Activated T-helper 17 cell treated with anti-CD3 and anti-CD28 coated beads, Interleukin-2, amount 50 U/mL, for 72 hours (primary cell): ENCODE measurements around the gene CD163L1. TPM values are rescaled to one million over a fixed set of nuclear protein-coding genes. Genes with fewer than 3 reads are reported as not detected.

Source experiments
- ATAC-seq: fragments of 150-1000 bp; cut with Tn5 transposase; replicated peaks from 2 replicates; pipeline ENCODE4 v1.10.0; 2021; ENCODE audit warnings: mild to moderate bottlenecking, moderate library complexity
- H3K27ac Mint-ChIP-seq: one replicate; pipeline ENCODE4 v1.8.0; 2022; ENCODE audit warnings: mixed read lengths
- H3K27me3 Mint-ChIP-seq: one replicate; pipeline ENCODE4 v1.8.0; 2022; ENCODE audit warnings: mixed read lengths
- H3K36me3 Mint-ChIP-seq: one replicate; pipeline ENCODE4 v1.8.0; 2022; ENCODE audit warnings: low read depth, mild to moderate bottlenecking, mixed read lengths
- H3K4me1 Mint-ChIP-seq: one replicate; pipeline ENCODE4 v1.8.0; 2022; ENCODE audit warnings: mixed read lengths
- H3K4me3 Mint-ChIP-seq: one replicate; pipeline ENCODE4 v1.8.0; 2022; ENCODE audit warnings: mild to moderate bottlenecking, mixed read lengths
- H3K9me3 Mint-ChIP-seq: one replicate; pipeline ENCODE4 v1.8.0; 2022; ENCODE audit warnings: mixed read lengths
- total RNA-seq, 2 donors: library from RNA; stranded (reverse); gene quantifications; one replicate each; pipeline ENCODE4 v1.2.3, GENCODE V29; 2022

The CD163L1 gene
- not detected for total RNA-seq

DNA sequence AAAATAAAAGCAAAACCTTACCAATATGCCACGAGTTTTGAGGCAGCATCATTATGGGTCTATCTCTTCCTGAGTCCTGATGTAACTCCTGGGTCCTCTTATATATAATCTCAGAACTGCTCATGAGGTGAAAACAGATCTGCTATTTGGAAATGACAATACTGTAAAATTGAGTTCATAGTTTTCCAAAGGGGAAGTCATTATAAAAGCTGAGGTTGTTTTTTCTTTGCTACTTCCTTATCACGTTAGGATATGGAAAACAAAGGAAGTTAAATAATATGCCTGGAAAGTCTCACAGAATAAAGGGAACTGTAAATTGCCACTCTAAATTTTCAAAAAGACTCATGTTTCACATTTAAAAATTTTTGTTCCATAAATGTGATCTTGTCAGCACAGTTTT lies at the start of gene CD163L1:
TSS of gene CD163L1 (minus strand) at position 78 of the 400 bp plus-strand sequence. CDS start at position 52, 26 bp downstream.
- Mint-ChIP-seq H3K9me3 (no peaks in the 10 kb centered on the region), H3K27me3 (peaks cover 33% of the 10 kb centered on the region), H3K36me3 (no peaks in the 10 kb centered on the region), H3K27ac (no peak within 1 kb of the TSS), H3K4me1 (no peaks in the 10 kb centered on the region), H3K4me3 (no peak within 1 kb of the TSS)
- ATAC-seq, result no peak

DNA sequence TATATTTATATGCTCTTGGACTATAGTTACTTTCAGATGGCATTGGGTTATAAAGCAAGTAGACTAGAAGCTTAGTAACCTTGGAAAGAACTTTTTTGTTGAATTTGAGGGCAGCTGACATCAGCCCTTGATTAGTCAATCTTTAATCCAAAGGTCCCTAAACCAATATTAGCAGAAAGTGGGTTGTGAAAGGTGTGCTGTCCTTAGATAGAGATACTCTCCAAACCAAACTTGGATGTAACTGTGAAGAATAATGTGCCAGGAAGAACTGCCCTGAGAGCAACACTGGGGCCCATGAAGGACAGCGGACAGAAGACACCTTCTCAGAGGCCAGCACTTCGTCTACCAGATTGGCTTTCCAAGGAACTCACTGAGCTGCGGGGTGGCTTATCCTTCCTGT lies 49.1 kb upstream of the CD163L1 start:
- Mint-ChIP-seq H3K4me1 (no peaks in the 10 kb centered on the region), H3K27me3 (peaks cover 29% of the 10 kb centered on the region), H3K36me3 (no peaks in the 10 kb centered on the region), H3K9me3 (no peaks in the 10 kb centered on the region), H3K27ac (no peak overlapping the region), H3K4me3 (no peak overlapping the region)
- ATAC-seq, result no peak

DNA sequence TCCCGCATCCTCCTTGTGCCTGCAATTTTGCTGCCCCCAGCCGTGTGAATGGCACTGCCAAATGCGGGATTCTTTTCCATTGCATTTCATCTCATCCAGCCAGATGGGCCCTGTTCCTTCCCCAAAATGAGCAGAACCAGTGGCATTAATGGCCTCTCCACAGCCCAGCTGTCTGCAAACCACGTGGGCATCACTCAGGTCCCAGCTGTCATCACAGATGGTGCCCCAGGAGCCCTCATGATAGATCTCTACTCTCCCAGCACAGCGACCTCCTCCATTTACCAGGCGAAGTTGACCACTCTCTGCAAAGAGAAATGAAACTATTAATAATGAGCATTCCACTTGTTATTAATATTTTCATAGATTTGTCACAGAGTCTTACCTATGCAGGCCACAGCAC lies 42.6 kb upstream of the CD163L1 start:
- Mint-ChIP-seq H3K4me3 (no peak overlapping the region), H3K36me3 (no peaks in the 10 kb centered on the region), H3K27ac (no peak overlapping the region), H3K27me3 (peaks cover 6% of the 10 kb centered on the region), H3K9me3 (no peaks in the 10 kb centered on the region), H3K4me1 (no peaks in the 10 kb centered on the region)
- ATAC-seq, result no peak

DNA sequence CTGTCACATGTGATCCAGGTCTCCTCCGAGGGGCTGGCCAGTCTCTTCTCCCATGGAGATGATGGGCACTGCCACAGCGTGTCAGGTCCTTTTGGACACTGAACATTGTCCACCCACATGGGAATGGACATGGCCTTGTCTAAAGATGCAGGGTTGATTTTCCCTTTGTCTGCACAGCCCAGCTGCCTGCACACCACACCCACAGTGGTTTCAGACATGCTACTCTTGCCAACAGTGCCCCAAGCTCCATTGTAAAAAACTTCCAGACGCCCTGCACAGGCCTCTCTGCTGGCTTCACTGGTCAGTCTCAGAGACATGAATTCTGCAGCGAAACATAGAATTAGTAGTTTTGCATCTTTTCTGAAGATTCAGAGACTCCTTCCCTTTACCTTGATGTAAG lies 41.1 kb upstream of the CD163L1 start:
- no peaks in the 10 kb centered on the region for H3K4me1 Mint-ChIP-seq
- no peak overlapping the region for H3K4me3 Mint-ChIP-seq
- no peaks in the 10 kb centered on the region for H3K9me3 Mint-ChIP-seq
- H3K36me3 Mint-ChIP-seq, result no peaks in the 10 kb centered on the region
- H3K27me3 Mint-ChIP-seq, result peaks cover 6% of the 10 kb centered on the region
- H3K27ac Mint-ChIP-seq, result no peak overlapping the region
- no peak for ATAC-seq

DNA sequence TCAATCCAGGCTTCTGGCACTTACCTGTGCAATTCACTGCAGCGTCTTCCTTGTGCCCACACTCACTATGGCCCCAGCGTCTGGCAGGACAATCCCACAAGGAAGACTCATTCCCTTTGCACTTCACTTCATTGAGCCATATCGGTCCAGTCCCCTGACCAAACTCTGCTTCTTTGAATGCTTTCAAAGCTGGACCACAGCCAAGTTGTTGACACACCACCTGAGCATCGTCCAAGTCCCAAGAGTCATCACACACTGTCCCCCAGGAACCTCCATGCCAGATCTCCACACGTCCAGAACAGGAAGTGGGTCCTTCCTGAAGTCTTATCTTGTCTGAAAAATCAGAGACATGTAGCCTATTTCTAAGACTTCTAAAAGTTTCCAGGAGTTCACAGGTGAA lies 39.4 kb upstream of the CD163L1 start:
- peaks cover 6% of the 10 kb centered on the region for H3K27me3 Mint-ChIP-seq
- H3K36me3 Mint-ChIP-seq, result no peaks in the 10 kb centered on the region
- no peak overlapping the region for H3K27ac Mint-ChIP-seq
- H3K4me1 Mint-ChIP-seq, result no peaks in the 10 kb centered on the region
- H3K9me3 Mint-ChIP-seq, result no peaks in the 10 kb centered on the region
- ATAC-seq, result no peak
- H3K4me3 Mint-ChIP-seq, result no peak overlapping the region

DNA sequence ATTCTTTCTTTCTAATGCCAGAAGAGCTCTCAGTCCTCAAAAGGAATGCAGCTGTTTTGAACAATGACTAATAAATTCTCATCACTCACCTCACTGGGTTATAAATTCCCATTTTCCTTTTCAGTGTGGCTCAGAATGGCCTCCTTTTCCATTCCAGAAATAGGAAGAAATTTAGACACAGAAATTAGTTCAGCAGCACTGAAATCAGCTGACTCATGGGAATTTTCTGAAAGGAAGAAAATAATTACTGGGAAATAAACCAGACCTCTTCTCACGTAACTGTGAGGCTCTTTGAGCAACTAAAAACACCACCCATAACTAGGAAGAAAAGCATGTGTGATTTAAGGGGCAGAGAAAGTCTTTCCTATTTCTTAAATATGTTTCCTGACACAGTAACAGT lies 35.8 kb upstream of the CD163L1 start:
- H3K4me3 Mint-ChIP-seq, result no peak overlapping the region
- no peak overlapping the region for H3K27ac Mint-ChIP-seq
- H3K36me3 Mint-ChIP-seq, result no peaks in the 10 kb centered on the region
- H3K4me1 Mint-ChIP-seq, result no peaks in the 10 kb centered on the region
- H3K27me3 Mint-ChIP-seq, result peaks cover 6% of the 10 kb centered on the region
- H3K9me3 Mint-ChIP-seq, result no peaks in the 10 kb centered on the region
- ATAC-seq, result no peak

DNA sequence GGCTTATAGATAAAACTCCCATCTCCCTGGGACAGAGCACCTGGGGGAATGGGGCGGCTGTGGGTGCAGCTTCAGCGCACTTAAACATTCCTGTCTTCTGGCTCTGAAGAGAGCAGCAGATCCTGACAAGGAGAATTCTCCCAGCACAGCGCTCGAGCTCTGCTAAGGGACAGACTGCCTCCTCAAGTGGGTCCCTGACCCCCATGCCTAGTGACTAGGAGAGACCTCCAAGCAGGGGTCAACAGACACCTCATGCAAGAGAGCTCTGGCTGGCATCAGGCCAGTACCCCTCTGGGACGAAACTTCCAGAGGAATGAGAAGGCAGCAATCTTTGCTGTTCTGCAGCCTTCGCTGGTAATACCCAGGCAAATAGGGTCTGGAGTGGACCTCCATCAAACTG lies 28.1 kb upstream of the CD163L1 start:
- H3K36me3 Mint-ChIP-seq, result no peaks in the 10 kb centered on the region
- no peak for ATAC-seq
- H3K9me3 Mint-ChIP-seq, result peaks cover 7% of the 10 kb centered on the region
- H3K27me3 Mint-ChIP-seq, result peaks cover 14% of the 10 kb centered on the region
- no peaks in the 10 kb centered on the region for H3K4me1 Mint-ChIP-seq
- no peak overlapping the region for H3K4me3 Mint-ChIP-seq
- H3K27ac Mint-ChIP-seq, result no peak overlapping the region

DNA sequence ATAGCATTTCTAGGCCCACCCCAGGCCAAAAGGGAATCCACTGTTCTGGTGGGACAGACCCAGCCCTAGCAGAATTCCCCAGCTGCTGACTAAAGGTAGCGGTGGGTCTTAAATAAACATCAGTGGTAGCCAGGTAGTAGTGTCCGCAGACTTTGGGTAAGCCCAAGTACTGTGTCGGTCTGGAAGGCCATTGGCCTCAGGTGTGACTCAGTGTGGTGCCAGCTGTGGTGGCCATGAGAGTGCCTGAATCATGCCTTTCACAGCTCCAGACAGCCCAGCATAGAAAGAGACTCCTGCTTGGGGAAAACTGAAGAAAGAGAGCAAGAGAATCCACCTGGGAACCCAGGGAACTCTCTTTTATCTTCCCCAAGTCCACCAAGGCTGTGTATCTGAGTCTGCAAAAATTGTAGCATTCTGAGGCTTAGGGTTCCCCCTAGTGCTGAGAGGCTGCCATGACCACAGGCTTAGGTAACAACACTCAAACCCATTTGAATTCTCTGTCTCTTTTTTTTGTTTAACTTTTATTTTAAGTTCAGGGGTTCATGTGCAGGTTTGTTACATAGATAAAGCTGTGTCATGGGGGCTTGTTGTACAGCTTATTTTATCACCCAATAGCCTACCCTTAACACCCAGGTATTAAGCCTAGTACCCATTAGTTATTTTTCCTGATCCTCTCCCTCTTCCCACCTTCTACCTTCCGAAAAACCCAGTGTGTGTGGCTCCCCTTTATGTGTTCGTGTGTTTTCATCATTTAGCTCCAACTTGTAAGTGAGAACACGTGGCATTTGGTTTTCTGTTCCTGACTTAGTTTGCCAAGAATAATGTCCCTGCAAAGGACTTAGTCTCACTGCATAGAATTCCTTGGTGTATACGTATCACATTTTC lies 16.7 kb upstream of the CD163L1 start:
- Mint-ChIP-seq H3K27ac (no peak overlapping the region), H3K4me3 (no peak overlapping the region)

DNA sequence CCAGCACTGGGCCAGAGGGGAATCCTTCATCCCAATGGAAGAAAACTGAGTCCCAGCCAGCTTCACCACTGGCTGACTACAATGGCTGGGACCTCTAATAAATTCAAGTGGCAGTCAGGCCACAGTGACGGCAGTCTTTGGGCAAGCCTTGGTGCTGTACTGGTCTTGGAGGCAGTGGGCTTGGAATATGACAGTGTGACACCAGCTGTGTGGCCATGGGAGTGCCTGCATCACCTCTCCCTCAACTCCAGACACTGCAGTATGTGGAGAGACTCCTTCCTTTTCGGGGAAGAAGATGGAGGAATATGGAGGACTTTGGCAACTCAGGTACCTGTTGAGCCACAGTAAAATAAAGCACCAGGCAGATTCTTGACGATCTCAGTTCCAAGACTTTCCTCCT lies 16.0 kb upstream of the CD163L1 start:
- Mint-ChIP-seq H3K4me1 (no peaks in the 10 kb centered on the region), H3K27me3 (peaks cover 8% of the 10 kb centered on the region), H3K4me3 (no peak overlapping the region), H3K36me3 (no peaks in the 10 kb centered on the region), H3K27ac (no peak overlapping the region), H3K9me3 (no peaks in the 10 kb centered on the region)
- ATAC-seq, result no peak

More for the DNA sequence above, 16.7 kb upstream of the CD163L1 start:
- Mint-ChIP-seq H3K36me3 (no peaks in the 10 kb centered on the region), H3K4me1 (no peaks in the 10 kb centered on the region), H3K27me3 (peaks cover 10% of the 10 kb centered on the region), H3K9me3 (no peaks in the 10 kb centered on the region)
- ATAC-seq, result peak; percentile 72

DNA sequence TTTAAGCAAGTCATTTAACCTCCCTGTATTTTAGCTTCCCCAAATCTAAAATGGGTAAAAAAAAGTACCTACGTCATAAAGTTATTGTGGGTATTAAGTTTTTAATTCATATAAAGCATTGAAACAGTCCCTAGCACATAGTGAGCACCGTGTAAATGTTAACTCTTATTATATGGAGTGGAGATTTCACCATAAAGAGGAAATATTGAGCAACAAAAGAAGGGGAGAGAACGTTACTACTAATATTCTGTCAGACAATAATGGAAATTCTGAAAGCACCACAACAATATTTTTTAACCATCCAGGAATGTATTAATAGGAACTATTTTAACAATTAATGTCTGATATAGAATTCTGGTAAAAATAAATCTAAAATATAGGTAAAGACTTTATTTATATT lies 7.8 kb upstream of the CD163L1 start:
- peaks cover 4% of the 10 kb centered on the region for H3K9me3 Mint-ChIP-seq
- H3K27me3 Mint-ChIP-seq, result peaks cover 10% of the 10 kb centered on the region
- no peak overlapping the region for H3K27ac Mint-ChIP-seq
- ATAC-seq, result no peak
- no peaks in the 10 kb centered on the region for H3K36me3 Mint-ChIP-seq
- H3K4me3 Mint-ChIP-seq, result no peak overlapping the region
- H3K4me1 Mint-ChIP-seq, result no peaks in the 10 kb centered on the region

DNA sequence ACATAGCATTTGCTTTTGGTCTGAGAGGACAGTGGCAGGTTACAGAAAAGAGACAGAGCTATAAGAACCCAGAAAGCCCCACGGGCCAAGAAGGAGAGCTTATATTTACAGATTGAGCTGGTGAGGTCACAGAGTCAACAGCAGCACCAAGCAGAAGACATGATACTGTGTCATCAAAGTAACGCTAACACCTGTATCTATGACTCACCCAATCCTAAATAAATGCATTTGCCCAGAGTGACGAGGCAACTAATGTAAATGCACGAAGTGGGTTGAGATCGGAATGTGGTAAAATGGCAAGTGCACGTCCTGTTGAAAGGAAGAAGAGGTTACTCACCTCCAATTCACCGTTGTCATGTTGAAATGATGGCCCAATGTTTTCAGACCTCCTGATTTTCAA lies 6.7 kb upstream of the CD163L1 start:
- no peaks in the 10 kb centered on the region for H3K36me3 Mint-ChIP-seq
- no peak for ATAC-seq
- peaks cover 4% of the 10 kb centered on the region for H3K9me3 Mint-ChIP-seq
- H3K27ac Mint-ChIP-seq, result no peak overlapping the region
- H3K4me1 Mint-ChIP-seq, result no peaks in the 10 kb centered on the region
- no peak overlapping the region for H3K4me3 Mint-ChIP-seq
- peaks cover 15% of the 10 kb centered on the region for H3K27me3 Mint-ChIP-seq

DNA sequence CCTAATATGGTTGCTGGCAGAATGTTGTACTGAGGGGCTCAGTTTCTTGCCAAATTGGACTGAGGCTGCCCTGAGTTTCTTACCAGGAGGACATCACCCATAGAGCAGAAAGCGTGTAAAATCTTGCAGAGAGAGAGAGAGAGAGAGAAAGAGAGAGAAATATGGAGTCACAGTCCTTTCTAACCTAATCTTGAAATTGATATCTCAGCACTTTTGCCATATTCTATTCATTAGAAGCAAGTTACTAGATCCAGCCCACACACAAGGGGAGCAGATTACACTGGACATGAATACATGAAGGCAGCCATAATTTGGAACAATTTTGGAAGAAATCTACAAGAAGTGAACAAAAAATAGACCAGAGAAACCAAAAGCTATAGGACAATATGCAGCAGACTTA lies 4.1 kb upstream of the CD163L1 start:
- H3K4me1 Mint-ChIP-seq, result no peaks in the 10 kb centered on the region
- no peaks in the 10 kb centered on the region for H3K36me3 Mint-ChIP-seq
- no peak for ATAC-seq
- no peak overlapping the region for H3K4me3 Mint-ChIP-seq
- H3K27me3 Mint-ChIP-seq, result peaks cover 18% of the 10 kb centered on the region
- no peak overlapping the region for H3K27ac Mint-ChIP-seq
- peaks cover 4% of the 10 kb centered on the region for H3K9me3 Mint-ChIP-seq

DNA sequence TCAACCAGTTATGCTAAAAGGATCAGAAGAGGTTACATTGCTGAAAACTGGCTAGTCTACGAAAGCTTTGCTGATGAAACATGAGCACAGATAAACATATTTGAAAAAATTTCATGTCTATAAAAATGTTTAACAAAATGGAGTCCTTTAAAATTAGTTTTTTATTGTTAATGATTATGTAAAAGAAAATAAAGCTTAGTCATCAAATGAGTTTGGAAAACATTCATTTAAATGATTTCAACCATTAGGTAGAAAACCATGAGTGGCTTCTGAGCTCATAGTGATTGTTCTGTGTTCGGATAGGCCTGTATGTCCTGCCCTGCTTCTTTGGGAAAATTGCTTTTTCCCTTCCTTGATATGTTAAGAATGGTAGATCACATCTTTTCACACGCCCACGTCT lies 584 bp upstream of the CD163L1 start:
- Mint-ChIP-seq H3K4me1 (no peaks in the 10 kb centered on the region), H3K36me3 (no peaks in the 10 kb centered on the region), H3K27ac (no peak overlapping the region), H3K27me3 (peaks cover 29% of the 10 kb centered on the region), H3K4me3 (no peak overlapping the region), H3K9me3 (no peaks in the 10 kb centered on the region)
- no peak for ATAC-seq

DNA sequence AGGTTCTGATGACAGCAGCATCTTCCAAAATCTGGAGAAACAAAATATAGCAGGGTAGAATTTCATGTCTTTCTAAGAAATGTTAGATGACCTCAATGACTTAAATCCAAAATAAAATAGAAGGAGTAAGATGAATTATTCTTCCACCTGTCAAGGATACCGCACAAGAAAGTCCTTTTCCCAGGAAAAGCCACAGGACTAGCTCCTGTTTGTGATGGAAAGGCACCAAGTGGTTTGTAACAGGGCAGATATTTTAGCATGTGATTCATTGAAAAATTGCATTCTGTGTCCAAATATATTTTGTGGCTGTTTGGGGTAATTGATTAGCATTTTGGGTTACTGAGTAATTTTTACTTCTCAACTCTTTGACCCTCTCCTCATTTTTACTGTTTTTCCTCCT lies 2.7 kb downstream of the CD163L1 start:
- no peaks in the 10 kb centered on the region for H3K4me1 Mint-ChIP-seq
- H3K27ac Mint-ChIP-seq, result no peak overlapping the region
- H3K27me3 Mint-ChIP-seq, result peaks cover 28% of the 10 kb centered on the region
- no peak for ATAC-seq
- no peaks in the 10 kb centered on the region for H3K36me3 Mint-ChIP-seq
- H3K4me3 Mint-ChIP-seq, result no peak overlapping the region
- no peaks in the 10 kb centered on the region for H3K9me3 Mint-ChIP-seq

DNA sequence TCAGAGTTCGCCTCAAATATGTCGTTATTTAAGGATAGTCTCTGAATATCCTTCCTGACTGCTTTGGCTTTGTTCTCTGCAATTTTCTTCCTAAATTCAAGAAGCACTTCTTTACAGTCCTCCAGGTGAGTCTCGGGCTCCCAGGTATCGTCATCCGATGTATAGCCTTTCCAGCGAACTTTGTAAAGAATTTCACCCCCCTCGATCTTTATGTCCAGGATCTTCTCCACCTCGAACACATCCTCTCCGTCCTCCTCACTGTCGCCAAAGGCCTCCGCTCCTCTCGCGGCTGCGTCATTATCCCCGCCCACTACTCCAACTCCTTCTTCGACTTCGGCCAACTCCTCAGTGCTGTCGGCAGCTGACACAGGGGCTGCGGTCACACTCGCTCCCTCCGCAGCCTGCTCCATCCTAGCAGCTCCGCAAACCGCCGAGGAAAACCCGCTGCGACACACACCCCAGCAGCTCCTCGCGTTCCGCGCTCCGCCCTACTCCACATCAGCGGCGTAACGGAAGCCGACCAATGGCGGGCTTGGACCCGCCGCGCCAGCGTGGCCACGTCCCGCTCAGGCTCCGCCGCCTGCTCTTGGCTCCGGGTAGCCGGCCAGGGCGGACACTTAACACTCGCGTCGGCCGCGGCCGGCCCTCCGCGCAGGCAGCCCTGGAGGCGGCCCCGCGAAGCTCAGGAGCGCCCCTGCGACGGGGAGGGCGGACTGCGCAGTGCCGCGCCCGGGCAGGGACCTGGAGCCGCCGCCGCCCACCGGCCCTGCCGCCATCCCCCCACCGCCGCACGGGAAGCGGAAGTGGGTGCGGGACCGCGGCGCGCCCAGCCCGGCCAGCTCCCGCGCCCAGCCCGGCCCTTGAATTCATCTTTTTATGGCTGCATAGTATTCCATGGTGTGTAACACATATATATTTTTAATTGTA lies 4.1 kb downstream of the CD163L1 start:
- Mint-ChIP-seq H3K27ac (no peak overlapping the region), H3K4me3 (peak overlapping the region; percentile 68), H3K36me3 (no peaks in the 10 kb centered on the region), H3K9me3 (no peaks in the 10 kb centered on the region), H3K4me1 (no peaks in the 10 kb centered on the region), H3K27me3 (peaks cover 28% of the 10 kb centered on the region)
- peak; percentile 93 for ATAC-seq
